Measurements from ENCODE around the gene TBC1D14. TPM values are rescaled to one million over a fixed set of nuclear protein-coding genes. Genes with fewer than 3 reads are reported as not detected.
"Not testable (repeated sequence)": the region's sequence is repeated elsewhere in the genome, so short reads cannot be mapped to it uniquely, and the experiment has no call there.

The TBC1D14 gene
- total RNA-seq, 4 donors from 2014 or later, result 54.7 to 101 (median 73.3) TPM

- no peak overlapping the region for H3K4me3 ChIP-seq (ENCODE audit: low read depth, poor library complexity, severe bottlenecking)
- intact Hi-C loops (cut with DNase I; ENCODE audit: low total_unique reads), result no loop called here
- no peak for TF ChIP-seq POLR2A (IDR thresholded peaks at IDR 0.05)
- TF ChIP-seq CTCF (IDR thresholded peaks at IDR 0.05), result no peak
- DNase-seq (ENCODE audit: low spot score in 2 of 2), result peak in 1 of 2 donors; percentile 79
- 81 to 84% methylated on average over 14 to 15 of the region's 15 CpGs for WGBS, 2 donors
These were observed 21.0 kb upstream of the TBC1D14 start for GRCh38 chr4:6888506-6889071.

- intact Hi-C loops (cut with DNase I; ENCODE audit: low total_unique reads), result no loop called here
- WGBS, 2 donors, result 92 to 95% methylated on average over 37 of the region's 37 CpGs
- DNase-seq (ENCODE audit: low spot score in 2 of 2), result peak in 1 of 2 donors; percentile 83
- no peak for TF ChIP-seq CTCF (IDR thresholded peaks at IDR 0.05)
- TF ChIP-seq POLR2A (IDR thresholded peaks at IDR 0.05), result no peak
- no peak overlapping the region for H3K4me3 ChIP-seq (ENCODE audit: low read depth, poor library complexity, severe bottlenecking)
These were observed 20.4 kb upstream of the TBC1D14 start for GRCh38 chr4:6889101-6889735.

GRCh38 chr4:6889736-6890324 is 19.8 kb upstream of the TBC1D14 start:
- intact Hi-C loops (cut with DNase I; ENCODE audit: low total_unique reads), result no loop called here
- TF ChIP-seq POLR2A (IDR thresholded peaks at IDR 0.05) (no peak), CTCF (IDR thresholded peaks at IDR 0.05) (no peak)
- peak in 1 of 2 donors; percentile 83 for DNase-seq (ENCODE audit: low spot score in 2 of 2)
- no peak overlapping the region for H3K4me3 ChIP-seq (ENCODE audit: low read depth, poor library complexity, severe bottlenecking)
- 94 to 96% methylated on average over 11 to 15 of the region's 15 CpGs for WGBS, 2 donors

GRCh38 chr4:6890358-6890757 is 19.3 kb upstream of the TBC1D14 start:
- no peak for DNase-seq (ENCODE audit: low spot score in 2 of 2)
- intact Hi-C loops (cut with DNase I; ENCODE audit: low total_unique reads), result no loop called here
- 97 to 100% methylated on average over 3 of the region's 3 CpGs for WGBS, 2 donors
- H3K4me3 ChIP-seq (ENCODE audit: low read depth, poor library complexity, severe bottlenecking), result no peak overlapping the region
- TF ChIP-seq CTCF (IDR thresholded peaks at IDR 0.05) (no peak), POLR2A (IDR thresholded peaks at IDR 0.05) (no peak)

GRCh38 chr4:6890971-6891370 is 18.7 kb upstream of the TBC1D14 start:
- 95 to 98% methylated on average over 9 of the region's 9 CpGs for WGBS, 2 donors
- intact Hi-C loops (cut with DNase I; ENCODE audit: low total_unique reads); H3K4me3 ChIP-seq (ENCODE audit: low read depth, poor library complexity, severe bottlenecking); DNase-seq (ENCODE audit: low spot score in 2 of 2): not testable (repeated sequence)

GRCh38 chr4:6891436-6892170 is 18.0 kb upstream of the TBC1D14 start:
- H3K4me3 ChIP-seq (ENCODE audit: low read depth, poor library complexity, severe bottlenecking), result no peak overlapping the region
- 77 to 86% methylated on average over 10 of the region's 10 CpGs for WGBS, 2 donors
- TF ChIP-seq CTCF (IDR thresholded peaks at IDR 0.05) (no peak), POLR2A (IDR thresholded peaks at IDR 0.05) (no peak)
- intact Hi-C loops (cut with DNase I; ENCODE audit: low total_unique reads), result no loop called here
- peak in 1 of 2 donors; percentile 86 for DNase-seq (ENCODE audit: low spot score in 2 of 2)

Data from lower leg skin (tissue), 4 donors.